Upper lobe of left lung (tissue), 4 donors: ENCODE data around the gene PRAC2.

Source experiments
- CTCF ChIP-seq, 6 experiments: fragments of 450-650 bp in 4 of 6; fragments of 200-600 bp in 2 of 6; sonication (generic) in 2 of 6; IDR thresholded peaks; one replicate each; pipeline ENCODE4 v1.5.1; 2016 to 2019; ENCODE audit warnings: antibody characterized with exemption in 6 of 6
- EP300 ChIP-seq, 4 donors: sonication (generic); formaldehyde crosslinking; IDR thresholded peaks; one replicate each; pipeline ENCODE4 v1.5.1; 2017; ENCODE audit warnings: antibody characterized with exemption in 4 of 4, control low read depth in 2 of 4
- POLR2A ChIP-seq, 4 donors: fragments of 450-650 bp; IDR thresholded peaks; one replicate each; pipeline ENCODE4 v1.5.1; 2016 to 2017; ENCODE audit warnings: antibody characterized with exemption in 4 of 4, mild to moderate bottlenecking in 2 of 4

GRCh38 chr17:48729335-48730239 lies 6.6 kb downstream of the PRAC2 start:
- TF ChIP-seq CTCF (IDR thresholded peaks at IDR 0.05) = no peak
- TF ChIP-seq POLR2A (IDR thresholded peaks at IDR 0.05) = no peak
- TF ChIP-seq EP300 (IDR thresholded peaks at IDR 0.05) = no peak
